ENCODE data around the gene LDHD.

GRCh38 chr16:75116911-75117245 lies 298 bp upstream of the LDHD start:
- TF ChIP-seq SAP130 (CRISPR knock-in tag; IDR thresholded peaks at IDR 0.05; ENCODE audit: low read depth), result no peak
- no peak for TF ChIP-seq ARNTL (CRISPR knock-in tag; IDR thresholded peaks at IDR 0.05)
- no peak for TF ChIP-seq CBX2 (IDR thresholded peaks at IDR 0.05; ENCODE audit: low read depth, low read length)
- TF ChIP-seq CBX2 (CRISPR knock-in tag; IDR thresholded peaks at IDR 0.05; ENCODE audit: low read depth), result no peak
- TF ChIP-seq POLR2A (IDR thresholded peaks at IDR 0.05; ENCODE audit: insufficient read depth in 1 of 2, low read depth in 2 of 2, low read length in 2 of 2), result no peak
- TF ChIP-seq TBP (CRISPR knock-in tag; IDR thresholded peaks at IDR 0.05), result no peak
- TF ChIP-seq NR3C1 (CRISPR knock-in tag; IDR thresholded peaks at IDR 0.05), result no peak
- TF ChIP-seq CTCF (CRISPR knock-in tag; IDR thresholded peaks at IDR 0.05), result no peak
- TF ChIP-seq POLR2AphosphoS5 (IDR thresholded peaks at IDR 0.05; ENCODE audit: low read depth, low read length), result no peak
- TF ChIP-seq ZNF777 (CRISPR knock-in tag; IDR thresholded peaks at IDR 0.05), result no peak
